B cell (primary cell): ENCODE results near the gene AVPI1. TPM values are rescaled to one million over a fixed set of nuclear protein-coding genes. Genes with fewer than 3 reads are reported as not detected.
"Not testable (repeated sequence)": the region's sequence is repeated elsewhere in the genome, so short reads cannot be mapped to it uniquely, and the experiment has no call there.

ENCODE experiments used
- ATAC-seq: fragments of 200-7000 bp; cut with Tn5 transposase; one replicate; pipeline ENCODE4 v1.10.0; 2021; ENCODE audit warnings: low read depth, mild to moderate bottlenecking, moderate number of reproducible peaks, moderate library complexity
- CTCF ChIA-PET: fragments of 350-600 bp; sonication (Branson Sonifier 250); formaldehyde crosslinking; loops from one replicate; lab custom pipeline; 2021; ENCODE audit warnings: antibody characterized with exemption, inconsistent platforms; lab: Charles Lee
- POLR2A ChIA-PET: fragments of 350-600 bp; sonication (Branson Sonifier 250); formaldehyde crosslinking; loops from one replicate; lab custom pipeline; 2021; ENCODE audit warnings: antibody characterized with exemption; lab: Charles Lee
- DNase-seq: peaks from one replicate; pipeline ENCODE4 v3.0.0; 2013
- H2AFZ ChIP-seq: 2 replicates; pipeline ENCODE4 v1.6.1; 2012; ENCODE audit warnings: mild to moderate bottlenecking, low read depth, low read length; ENCODE audit not compliant: insufficient read depth, poor library complexity, severe bottlenecking
- H3K27ac ChIP-seq, 2 donors: 1 replicate in 1 of 2; 2 replicates in 1 of 2; pipeline ENCODE4 v1.5.1; 2012 to 2013; ENCODE audit warnings: low read length in 2 of 2, mild to moderate bottlenecking in 2 of 2, moderate library complexity in 1 of 2
- H3K27me3 ChIP-seq, 4 experiments: fragments of 200-600 bp in 1 of 4; sonication (generic) in 1 of 4; replicated peaks in 1 of 4; 1 replicate in 2 of 4; 2 replicates in 2 of 4; pipeline versions ENCODE4 v1.6.1 to v1.7.0; 2013 to 2016; ENCODE audit warnings: low read length in 3 of 4, mild to moderate bottlenecking in 2 of 4, mixed read lengths in 1 of 4, moderate library complexity in 1 of 4; ENCODE audit not compliant: insufficient read depth in 4 of 4, control insufficient read depth in 3 of 4; ENCODE audit errors: control extremely low read depth in 1 of 4
- H3K36me3 ChIP-seq, 2 experiments: replicated peaks in 1 of 2; 1 replicate in 1 of 2; 2 replicates in 1 of 2; pipeline versions ENCODE4 v1.6.1 to v1.7.1; 2013; ENCODE audit warnings: low read length in 1 of 2; ENCODE audit not compliant: insufficient read depth in 2 of 2, control insufficient read depth in 1 of 2; ENCODE audit errors: control extremely low read depth in 1 of 2, extremely low read depth in 1 of 2
- H3K4me1 ChIP-seq, 2 donors: fragments of 200-600 bp in 1 of 2; sonication (generic) in 1 of 2; 1 replicate in 1 of 2; 2 replicates in 1 of 2; pipeline versions ENCODE4 v1.5.1 to v1.6.1; 2013 to 2017; ENCODE audit warnings: low read length in 2 of 2; ENCODE audit not compliant: control insufficient read depth in 2 of 2, insufficient read depth in 2 of 2
- H3K4me2 ChIP-seq: replicated peaks from 2 replicates; pipeline ENCODE3; 2012; ENCODE audit warnings: mild to moderate bottlenecking, low read depth, low read length; ENCODE audit not compliant: poor library complexity, severe bottlenecking
- H3K4me3 ChIP-seq, 5 experiments: fragments of 200-600 bp in 1 of 5; sonication (generic) in 1 of 5; 1 replicate in 3 of 5; 2 replicates in 2 of 5; pipeline versions ENCODE4 v1.5.1 to v1.7.0; 2011 to 2016; ENCODE audit warnings: low read length in 4 of 5, mild to moderate bottlenecking in 4 of 5, low read depth in 2 of 5, control low read depth in 1 of 5, moderate library complexity in 1 of 5; ENCODE audit not compliant: insufficient read depth in 1 of 5; ENCODE audit errors: control extremely low read depth in 1 of 5, extremely low read depth in 1 of 5
- H3K79me2 ChIP-seq: fragments of 200-600 bp; sonication (generic); one replicate; pipeline ENCODE4 v1.6.0; 2016; ENCODE audit warnings: low read length; ENCODE audit not compliant: control insufficient read depth, insufficient read depth
- H3K9ac ChIP-seq: fragments of 200-600 bp; sonication (generic); 2 replicates; pipeline ENCODE4 v1.6.1; 2017; ENCODE audit warnings: mild to moderate bottlenecking, low read length, moderate library complexity
- H3K9me3 ChIP-seq, 3 donors: one replicate each; pipeline versions ENCODE4 v1.6.1 to v1.7.1; 2013; ENCODE audit warnings: low read length in 2 of 3; ENCODE audit not compliant: control insufficient read depth in 2 of 3, insufficient read depth in 1 of 3; ENCODE audit errors: control extremely low read depth in 1 of 3
- H4K20me1 ChIP-seq: 2 replicates; pipeline ENCODE4 v1.6.0; 2012; ENCODE audit warnings: mild to moderate bottlenecking, low read length; ENCODE audit not compliant: insufficient read depth, control insufficient read depth, poor library complexity, severe bottlenecking
- H3K27ac Mint-ChIP-seq: one replicate; pipeline ENCODE4 v1.8.0; 2021; ENCODE audit warnings: mixed read lengths
- H3K27me3 Mint-ChIP-seq: one replicate; pipeline ENCODE4 v1.8.0; 2021; ENCODE audit warnings: mixed read lengths
- H3K4me1 Mint-ChIP-seq: one replicate; pipeline ENCODE4 v1.8.0; 2021; ENCODE audit warnings: mixed read lengths
- H3K4me3 Mint-ChIP-seq: one replicate; pipeline ENCODE4 v1.8.0; 2021; ENCODE audit warnings: mixed read lengths
- H3K9me3 Mint-ChIP-seq: one replicate; pipeline ENCODE4 v1.8.0; 2022; ENCODE audit warnings: mixed read lengths; ENCODE audit not compliant: insufficient read depth
- CTCF ChIP-seq: fragments of 200-600 bp; IDR thresholded peaks from one replicate; pipeline ENCODE4 v1.8.0; 2022; ENCODE audit warnings: antibody characterized with exemption, mild to moderate bottlenecking
- EZH2 ChIP-seq: IDR thresholded peaks from 2 replicates; pipeline ENCODE4 v1.6.1; 2012; ENCODE audit warnings: borderline replicate concordance, low read depth, mild to moderate bottlenecking, moderate library complexity, low read length; ENCODE audit not compliant: insufficient read depth, poor library complexity, severe bottlenecking
- WGBS: methylation state at CpG from one replicate; pipeline ENCODE4 v1.1.5; 2013; ENCODE audit warnings: missing lambda C conversion rate; ENCODE audit not compliant: insufficient coverage; 5-methylcytosine and 5-hydroxymethylcytosine counted together
- intact Hi-C: fragments of 100-400 bp; cut with micrococcal nuclease; formaldehyde crosslinking; loops from one replicate; pipeline ENCODE4 v1.10.0; 2022
- polyA plus RNA-seq: library from polyadenylated mRNA; depleted of rRNA; stranded (reverse); fragments of >200 nt; gene quantifications from 2 replicates; pipeline ENCODE4 v1.2.3, GENCODE V29; 2012
- total RNA-seq, 2 donors: library from RNA; stranded (reverse); fragments of 120-200 nt in 1 of 2; gene quantifications; 1 replicate in 1 of 2; 2 replicates in 1 of 2; pipeline versions ENCODE4 v1.2.3 to v1.2.4, GENCODE V29; 2013 to 2022

AVPI1 gene
- total and polyA plus RNA-seq, 2 donors (not counting 1 experiment from before 2014, with no cell fraction given) = 3.6 to 3.9 TPM

- DNase-seq (no peak), ATAC-seq (no peak)
- intact Hi-C loops = loop anchor here (5.0 kb wide), 1 partner anchor 357 kb away; no protein-coding TSS in a partner anchor
- Histone ChIP-seq H3K9ac (no peak overlapping the region), H3K27ac (no peak overlapping the region), H3K4me1 (peaks cover 4 to 15% of the 10 kb centered on the region in 2 donors), H4K20me1 (no peaks in the 10 kb centered on the region), H3K27me3 (no peaks in the 10 kb centered on the region), H3K9me3 (no peaks in the 10 kb centered on the region), H3K36me3 (no peaks in the 10 kb centered on the region), H2AFZ (no peak overlapping the region), H3K79me2 (no peaks in the 10 kb centered on the region), H3K4me2 (no peak overlapping the region), H3K4me3 (no peak overlapping the region)
- ChIA-PET CTCF (interaction anchor here (3.4 to 4.0 kb wide), 3 partner anchors 17 to 49 kb away, joined by 13 to 96 read pairs (median 32); partner anchors contain the start of gene ZFYVE27), POLR2A (no interaction called here)
- Mint-ChIP-seq H3K9me3 (no peaks in the 10 kb centered on the region), H3K4me1 (peaks cover 14% of the 10 kb centered on the region), H3K27ac (no peak overlapping the region), H3K4me3 (no peak overlapping the region), H3K27me3 (no peaks in the 10 kb centered on the region)
- WGBS = 50% methylated on average over 2 of the region's 5 CpGs
- TF ChIP-seq EZH2 (no peak), CTCF (no peak)
These were observed 2.1 kb downstream of the AVPI1 start for GRCh38 chr10:97684866-97685394.

DNA sequence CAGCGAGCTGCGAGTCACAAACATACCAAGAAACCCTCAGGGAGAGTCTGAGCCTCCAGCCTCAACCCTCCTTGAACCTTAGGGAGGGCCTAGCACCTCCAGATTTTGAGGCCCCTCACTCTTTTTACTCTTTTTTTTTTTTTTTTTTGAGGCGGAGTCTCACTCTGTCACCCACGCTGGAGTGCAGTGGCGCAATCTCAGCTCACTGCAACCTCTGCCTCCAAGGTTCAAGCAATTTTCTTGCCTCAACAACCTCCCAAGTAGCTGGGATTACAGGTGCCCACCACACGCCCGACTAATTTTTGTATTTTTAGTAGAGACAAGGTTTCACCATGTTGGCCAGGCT lies 2.7 kb downstream of the AVPI1 start:
- CTCF ChIA-PET = interaction anchor here (1.4 to 12.0 kb wide), 4 partner anchors 10 to 49 kb away, joined by 3 to 267 read pairs (median 8); partner anchors contain the start of gene ZFYVE27
- H3K36me3 ChIP-seq, DNase-seq, H3K9ac ChIP-seq, H3K9me3 ChIP-seq, H2AFZ ChIP-seq, intact Hi-C loops, H3K27me3 Mint-ChIP-seq, H4K20me1 ChIP-seq, H3K9me3 Mint-ChIP-seq, H3K79me2 ChIP-seq, H3K4me3 ChIP-seq, ATAC-seq, H3K27me3 ChIP-seq, H3K27ac ChIP-seq, H3K4me3 Mint-ChIP-seq, H3K27ac Mint-ChIP-seq, H3K4me2 ChIP-seq: not testable (repeated sequence)
- 94% methylated on average over 2 of the region's 7 CpGs for WGBS
- POLR2A ChIA-PET = interaction anchor here (0.7 kb wide), 1 partner anchor 77 kb away, joined by 4 read pairs; no protein-coding TSS in a partner anchor
- H3K4me1 Mint-ChIP-seq = peaks cover 14% of the 10 kb centered on the region
- H3K4me1 ChIP-seq = peaks cover 4 to 15% of the 10 kb centered on the region in 2 donors
